ENCODE data around the gene RAP1GAP2. TPM values are rescaled to one million over a fixed set of nuclear protein-coding genes. Genes with fewer than 3 reads are reported as not detected.

Gene RAP1GAP2
- total RNA-seq, 1 experiment from 2014 or later, result 72.8 TPM

DNA sequence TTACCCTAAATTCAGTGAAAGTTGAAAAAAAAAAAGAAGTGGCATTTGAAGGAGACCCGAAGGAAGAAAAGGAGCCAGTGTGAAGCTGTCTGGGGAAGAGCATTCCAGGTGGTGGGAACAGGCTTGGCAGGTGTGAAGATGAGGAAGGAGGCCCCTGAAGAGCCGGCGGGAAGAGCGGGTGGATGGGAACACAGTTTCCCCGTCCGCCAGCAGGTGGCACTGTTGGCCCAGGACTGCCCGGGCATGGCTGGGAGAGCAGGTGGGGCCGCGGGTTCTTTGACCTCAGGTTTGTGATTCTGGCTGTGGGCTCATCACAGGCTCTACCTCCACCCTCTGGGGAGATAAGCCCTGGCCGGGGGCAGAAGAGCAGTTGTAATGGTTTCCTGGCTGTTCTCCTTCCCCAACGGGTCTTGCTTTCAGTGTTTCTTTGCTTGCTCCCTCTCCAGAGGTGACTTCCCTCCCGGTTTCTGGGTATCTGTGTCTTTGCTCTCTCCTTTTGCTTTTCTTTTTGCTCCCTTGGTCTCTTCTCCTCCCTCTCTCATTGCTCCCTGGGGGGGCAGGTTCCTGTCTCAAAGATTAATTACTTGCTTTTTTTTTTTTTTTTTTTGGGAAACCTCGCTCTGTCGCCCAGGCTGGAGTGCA lies 32.3 kb downstream of the RAP1GAP2 start (continued):
- TF ChIP-seq ARID4B (CRISPR knock-in tag; IDR thresholded peaks at IDR 0.05; ENCODE audit: borderline replicate concordance), result no peak
- TF ChIP-seq, protein P1, sequence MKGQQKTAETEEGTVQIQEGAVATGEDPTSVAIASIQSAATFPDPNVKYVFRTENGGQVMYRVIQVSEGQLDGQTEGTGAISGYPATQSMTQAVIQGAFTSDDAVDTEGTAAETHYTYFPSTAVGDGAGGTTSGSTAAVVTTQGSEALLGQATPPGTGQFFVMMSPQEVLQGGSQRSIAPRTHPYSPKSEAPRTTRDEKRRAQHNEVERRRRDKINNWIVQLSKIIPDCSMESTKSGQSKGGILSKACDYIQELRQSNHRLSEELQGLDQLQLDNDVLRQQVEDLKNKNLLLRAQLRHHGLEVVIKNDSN (CRISPR knock-in tag; IDR thresholded peaks at IDR 0.05), result no peak
- TF ChIP-seq CDX4 (CRISPR knock-in tag; IDR thresholded peaks at IDR 0.05; ENCODE audit: borderline replicate concordance), result no peak
- no peak for TF ChIP-seq ZNF416 (CRISPR knock-in tag; IDR thresholded peaks at IDR 0.05)

DNA sequence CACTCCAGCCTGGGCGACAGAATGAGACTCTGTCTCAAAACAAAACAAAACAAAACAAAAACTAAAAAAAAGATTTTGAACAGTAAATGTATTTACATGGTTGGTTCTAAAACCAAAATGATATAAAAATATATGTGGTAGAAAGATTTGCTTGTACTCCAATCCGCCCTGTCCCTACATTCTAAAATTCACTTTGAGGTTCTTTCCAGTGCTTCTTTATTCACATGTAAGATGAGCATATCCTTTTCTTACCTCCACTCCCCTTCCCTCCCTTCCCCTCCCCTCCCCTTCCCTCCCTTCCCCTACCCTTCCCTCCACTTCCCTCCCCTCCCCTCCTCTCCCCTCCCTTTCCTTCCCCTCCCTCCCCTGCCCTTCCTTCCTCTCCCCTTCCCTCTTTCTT lies 34.4 kb downstream of the RAP1GAP2 start:
- peaks cover 7% of the 10 kb centered on the region for H3K4me1 Mint-ChIP-seq
- no peaks in the 10 kb centered on the region for H3K36me3 Mint-ChIP-seq
- TF ChIP-seq ZNF138 (CRISPR knock-in tag; conservative IDR thresholded peaks at IDR 0.05), result no peak
- no peak for TF ChIP-seq ESRRA (CRISPR knock-in tag; IDR thresholded peaks at IDR 0.05; ENCODE audit: borderline replicate concordance)
- no peak for TF ChIP-seq FOXK1 (CRISPR knock-in tag; IDR thresholded peaks at IDR 0.05)
- TF ChIP-seq HMGA2 (CRISPR knock-in tag; IDR thresholded peaks at IDR 0.05), result no peak
- TF ChIP-seq, protein P2, sequence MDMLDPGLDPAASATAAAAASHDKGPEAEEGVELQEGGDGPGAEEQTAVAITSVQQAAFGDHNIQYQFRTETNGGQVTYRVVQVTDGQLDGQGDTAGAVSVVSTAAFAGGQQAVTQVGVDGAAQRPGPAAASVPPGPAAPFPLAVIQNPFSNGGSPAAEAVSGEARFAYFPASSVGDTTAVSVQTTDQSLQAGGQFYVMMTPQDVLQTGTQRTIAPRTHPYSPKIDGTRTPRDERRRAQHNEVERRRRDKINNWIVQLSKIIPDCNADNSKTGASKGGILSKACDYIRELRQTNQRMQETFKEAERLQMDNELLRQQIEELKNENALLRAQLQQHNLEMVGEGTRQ (CRISPR knock-in tag; IDR thresholded peaks at IDR 0.05), result no peak
- TF ChIP-seq, protein P3, sequence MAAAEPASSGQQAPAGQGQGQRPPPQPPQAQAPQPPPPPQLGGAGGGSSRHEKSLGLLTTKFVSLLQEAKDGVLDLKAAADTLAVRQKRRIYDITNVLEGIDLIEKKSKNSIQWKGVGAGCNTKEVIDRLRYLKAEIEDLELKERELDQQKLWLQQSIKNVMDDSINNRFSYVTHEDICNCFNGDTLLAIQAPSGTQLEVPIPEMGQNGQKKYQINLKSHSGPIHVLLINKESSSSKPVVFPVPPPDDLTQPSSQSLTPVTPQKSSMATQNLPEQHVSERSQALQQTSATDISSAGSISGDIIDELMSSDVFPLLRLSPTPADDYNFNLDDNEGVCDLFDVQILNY (CRISPR knock-in tag; IDR thresholded peaks at IDR 0.05), result no peak
- DNase-seq (ENCODE audit: low spot score) (no peak), ATAC-seq (no peak)
- ChIA-PET POLR2A (no interaction called here), CTCF (interaction anchor here (6.2 kb wide), 1 partner anchor 181 kb away, joined by 80 read pairs; no protein-coding TSS in a partner anchor)
- no peaks in the 10 kb centered on the region for H3K9me3 Mint-ChIP-seq
- no peaks in the 10 kb centered on the region for H3K27me3 Mint-ChIP-seq (ENCODE audit: low read depth)
- no peak overlapping the region for H3K27ac Mint-ChIP-seq
- no peak overlapping the region for H3K4me3 Mint-ChIP-seq

- ATAC-seq, result no peak
- Mint-ChIP-seq H3K27me3 (ENCODE audit: low read depth) (no peaks in the 10 kb centered on the region), H3K9me3 (no peaks in the 10 kb centered on the region), H3K36me3 (no peaks in the 10 kb centered on the region), H3K4me3 (no peak overlapping the region), H3K27ac (0 out of 2 replicates have a peak overlapping the region, but pooled peaks have one; percentile 9), H3K4me1 (no peaks in the 10 kb centered on the region)
- POLR2A ChIA-PET, result no interaction called here
- no peak for DNase-seq (ENCODE audit: low spot score)
- CTCF ChIA-PET, result interaction anchor here (0.9 to 1.5 kb wide), 3 partner anchors 9 to 177 kb away, joined by 3 to 6 read pairs (median 3); no protein-coding TSS in a partner anchor
- no peak for TF ChIP-seq ZNF396 (CRISPR knock-in tag; IDR thresholded peaks at IDR 0.05; ENCODE audit: borderline replicate concordance)
These were observed 39.5 kb downstream of the RAP1GAP2 start for GRCh38 chr17:2835780-2836179.

- ATAC-seq (peak; percentile 64), DNase-seq (ENCODE audit: low spot score) (no peak)
- no peaks in the 10 kb centered on the region for H3K4me1 Mint-ChIP-seq
- ChIA-PET POLR2A (interaction anchor here (0.6 to 1.1 kb wide), 2 partner anchors 18 to 967 kb away, joined by 3 read pairs; no protein-coding TSS in a partner anchor), CTCF (interaction anchor here (0.6 to 1.9 kb wide), 11 partner anchors 10 to 455 kb away, joined by 3 to 18 read pairs (median 3); no protein-coding TSS in a partner anchor)
- no peaks in the 10 kb centered on the region for H3K9me3 Mint-ChIP-seq
- H3K36me3 Mint-ChIP-seq, result no peaks in the 10 kb centered on the region
- no peak overlapping the region for H3K4me3 Mint-ChIP-seq
- no peak overlapping the region for H3K27ac Mint-ChIP-seq
- no peaks in the 10 kb centered on the region for H3K27me3 Mint-ChIP-seq (ENCODE audit: low read depth)
- TF ChIP-seq ELF4 (CRISPR knock-in tag; IDR thresholded peaks at IDR 0.05; ENCODE audit: low read depth), result no peak
- TF ChIP-seq GRHL2 (CRISPR knock-in tag; IDR thresholded peaks at IDR 0.05; ENCODE audit: insufficient replicate concordance, severe bottlenecking), result no peak
- TF ChIP-seq ETV6 (CRISPR knock-in tag; IDR thresholded peaks at IDR 0.05), result no peak
- TF ChIP-seq ZBTB43 (CRISPR knock-in tag; IDR thresholded peaks at IDR 0.05), result no peak
- no peak for TF ChIP-seq ZSCAN18 (CRISPR knock-in tag; IDR thresholded peaks at IDR 0.05)
- no peak for TF ChIP-seq JUN (CRISPR knock-in tag; IDR thresholded peaks at IDR 0.05)
- no peak for TF ChIP-seq SMAD3 (CRISPR knock-in tag; IDR thresholded peaks at IDR 0.05; ENCODE audit: borderline replicate concordance)
These were observed 40.9 kb downstream of the RAP1GAP2 start for GRCh38 chr17:2837147-2837561.
